Skeletal muscle tissue (tissue), 4 donors: ENCODE measurements around the gene SERTAD1. TPM values are rescaled to one million over a fixed set of nuclear protein-coding genes. Genes with fewer than 3 reads are reported as not detected.

ENCODE experiments used
- H3K27ac ChIP-seq: one replicate; pipeline ENCODE4 v1.7.0; 2013; ENCODE audit warnings: mild to moderate bottlenecking, low read depth, low read length, inconsistent platforms
- H3K27me3 ChIP-seq, 3 donors: one replicate each; pipeline ENCODE4 v1.7.0; 2013; ENCODE audit warnings: low read length in 3 of 3; ENCODE audit not compliant: control insufficient read depth in 3 of 3, insufficient read depth in 3 of 3
- H3K36me3 ChIP-seq, 3 donors: one replicate each; pipeline ENCODE4 v1.7.0; 2013; ENCODE audit warnings: low read length in 3 of 3; ENCODE audit not compliant: control insufficient read depth in 3 of 3, insufficient read depth in 3 of 3
- H3K4me1 ChIP-seq, 3 donors: one replicate each; pipeline ENCODE4 v1.7.0; 2013; ENCODE audit warnings: low read length in 3 of 3, mild to moderate bottlenecking in 3 of 3; ENCODE audit not compliant: control insufficient read depth in 3 of 3, insufficient read depth in 3 of 3
- H3K4me3 ChIP-seq, 3 donors: one replicate each; pipeline ENCODE4 v1.7.0; 2013; ENCODE audit warnings: low read length in 3 of 3
- H3K9ac ChIP-seq, 3 donors: one replicate each; pipeline ENCODE4 v1.7.0; 2013; ENCODE audit warnings: low read length in 3 of 3, mild to moderate bottlenecking in 3 of 3, moderate library complexity in 2 of 3, low read depth in 1 of 3
- H3K9me3 ChIP-seq, 3 donors: one replicate each; pipeline ENCODE4 v1.7.0; 2013; ENCODE audit warnings: low read length in 3 of 3; ENCODE audit not compliant: control insufficient read depth in 3 of 3
- total RNA-seq: library from RNA; depleted of rRNA; stranded (reverse); fragments of >200 nt; gene quantifications from one replicate; pipeline ENCODE4 v1.2.3, GENCODE V29; 2014
- donor health status: Osteomylitis.

SERTAD1 gene
- total RNA-seq, 1 donor from 2014 or later = 19.8 TPM

GRCh38 chr19:40423938-40424337 lies 1.9 kb downstream of the SERTAD1 start:
- H3K27ac ChIP-seq = no peak overlapping the region
- peaks cover 24 to 34% (median 30%) of the 10 kb centered on the region in 3 donors for H3K4me1 ChIP-seq
- H3K27me3 ChIP-seq = no peaks in the 10 kb centered on the region
- H3K36me3 ChIP-seq = peaks cover 11 to 13% (median 11%) of the 10 kb centered on the region in 3 donors
- H3K4me3 ChIP-seq = peak overlapping the region in 1 of 3 donors; percentile 88
- H3K9me3 ChIP-seq = no peaks in the 10 kb centered on the region
- H3K9ac ChIP-seq = peak overlapping the region in 1 of 3 donors; percentile 94

DNA sequence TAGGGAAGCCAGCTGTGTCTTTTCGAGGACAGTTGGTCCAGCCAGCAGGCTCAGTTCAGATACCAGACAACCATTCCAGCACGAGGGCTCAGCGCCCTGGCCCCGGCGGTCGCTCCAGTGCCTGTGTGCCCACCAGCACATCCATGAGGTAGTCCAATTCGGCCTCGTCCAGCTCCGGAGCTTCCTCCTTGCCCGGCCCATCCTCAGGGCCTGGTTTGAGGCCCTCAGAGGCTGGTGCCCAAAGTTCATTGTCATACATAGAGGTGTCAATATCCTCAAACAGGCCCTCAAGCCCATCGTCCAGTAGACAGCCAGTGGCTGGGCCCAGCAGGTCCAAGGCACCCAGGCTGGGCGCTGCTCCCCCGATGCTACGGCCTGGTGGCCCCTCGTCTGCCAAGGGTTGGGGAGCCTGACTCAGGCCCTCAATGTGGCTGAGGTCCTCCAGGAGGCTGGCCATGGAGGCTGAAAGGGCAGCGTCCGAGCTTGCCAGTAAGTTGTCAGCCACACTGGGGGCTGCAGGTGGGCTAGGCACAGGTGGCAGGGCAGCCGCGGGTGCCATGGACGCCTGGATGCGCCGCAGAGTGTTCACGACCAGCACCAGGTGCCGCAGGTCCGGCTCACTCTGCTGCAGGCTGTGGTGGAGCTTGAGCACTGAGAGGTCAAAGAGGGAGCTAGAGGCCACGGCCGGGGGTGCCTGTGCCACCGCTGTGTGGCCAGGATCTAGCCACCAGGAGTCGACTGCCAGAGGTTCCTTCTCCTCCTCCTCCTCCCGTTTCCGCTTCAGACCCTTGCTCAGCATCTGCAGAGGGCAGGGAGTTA lies 2.8 kb downstream of the SERTAD1 start:
- Histone ChIP-seq H3K4me3 (no peak overlapping the region), H3K36me3 (peaks cover 11 to 13% (median 11%) of the 10 kb centered on the region in 3 donors), H3K9me3 (no peaks in the 10 kb centered on the region), H3K27ac (peak overlapping the region; percentile 99), H3K4me1 (peaks cover 24 to 34% (median 30%) of the 10 kb centered on the region in 3 donors), H3K27me3 (no peaks in the 10 kb centered on the region), H3K9ac (peak overlapping the region; percentile 20 to 99 (median 57))

DNA sequence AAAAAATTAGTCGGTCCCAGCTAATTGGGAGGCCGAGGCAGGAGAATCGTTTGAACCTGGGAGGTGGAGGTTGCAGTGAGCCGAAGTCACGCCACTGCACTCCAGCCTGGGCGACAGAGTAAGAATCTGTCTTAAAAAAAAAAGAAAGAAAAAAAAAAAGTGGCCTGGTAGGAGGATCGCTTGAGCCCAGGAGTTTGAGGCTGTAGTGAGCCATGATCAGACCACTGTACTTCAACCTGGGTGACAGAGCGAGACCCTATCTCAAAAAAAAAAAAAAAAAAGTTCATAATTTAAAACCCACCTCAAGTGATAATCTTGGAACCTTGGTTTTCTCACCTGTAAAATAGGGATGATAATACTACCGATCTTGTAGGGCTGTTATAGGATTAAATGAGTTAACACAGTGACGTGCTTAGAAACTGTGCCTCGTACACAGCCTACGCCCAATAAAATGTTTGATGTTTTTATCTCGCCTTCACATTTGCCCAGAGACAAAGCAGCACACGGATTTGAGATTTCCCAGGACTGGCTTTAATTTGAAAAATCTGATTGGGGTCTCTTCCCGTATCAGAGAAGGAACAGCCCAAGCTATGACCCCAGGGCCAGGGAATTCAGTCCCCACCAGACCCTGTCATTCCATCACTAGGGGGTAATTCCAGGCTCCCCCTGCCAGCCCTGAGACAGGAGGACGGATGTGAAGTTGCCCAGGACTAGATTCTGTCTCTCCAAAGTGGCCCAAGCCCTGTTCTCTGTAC lies 3.6 kb downstream of the SERTAD1 start:
- Histone ChIP-seq H3K27ac (peak overlapping the region; percentile 99), H3K4me1 (peaks cover 31 to 41% (median 35%) of the 10 kb centered on the region in 3 donors), H3K9ac (peak overlapping the region; percentile 20 to 99 (median 97)), H3K27me3 (no peaks in the 10 kb centered on the region), H3K9me3 (no peaks in the 10 kb centered on the region), H3K36me3 (peaks cover 11 to 13% (median 11%) of the 10 kb centered on the region in 3 donors), H3K4me3 (no peak overlapping the region)

DNA sequence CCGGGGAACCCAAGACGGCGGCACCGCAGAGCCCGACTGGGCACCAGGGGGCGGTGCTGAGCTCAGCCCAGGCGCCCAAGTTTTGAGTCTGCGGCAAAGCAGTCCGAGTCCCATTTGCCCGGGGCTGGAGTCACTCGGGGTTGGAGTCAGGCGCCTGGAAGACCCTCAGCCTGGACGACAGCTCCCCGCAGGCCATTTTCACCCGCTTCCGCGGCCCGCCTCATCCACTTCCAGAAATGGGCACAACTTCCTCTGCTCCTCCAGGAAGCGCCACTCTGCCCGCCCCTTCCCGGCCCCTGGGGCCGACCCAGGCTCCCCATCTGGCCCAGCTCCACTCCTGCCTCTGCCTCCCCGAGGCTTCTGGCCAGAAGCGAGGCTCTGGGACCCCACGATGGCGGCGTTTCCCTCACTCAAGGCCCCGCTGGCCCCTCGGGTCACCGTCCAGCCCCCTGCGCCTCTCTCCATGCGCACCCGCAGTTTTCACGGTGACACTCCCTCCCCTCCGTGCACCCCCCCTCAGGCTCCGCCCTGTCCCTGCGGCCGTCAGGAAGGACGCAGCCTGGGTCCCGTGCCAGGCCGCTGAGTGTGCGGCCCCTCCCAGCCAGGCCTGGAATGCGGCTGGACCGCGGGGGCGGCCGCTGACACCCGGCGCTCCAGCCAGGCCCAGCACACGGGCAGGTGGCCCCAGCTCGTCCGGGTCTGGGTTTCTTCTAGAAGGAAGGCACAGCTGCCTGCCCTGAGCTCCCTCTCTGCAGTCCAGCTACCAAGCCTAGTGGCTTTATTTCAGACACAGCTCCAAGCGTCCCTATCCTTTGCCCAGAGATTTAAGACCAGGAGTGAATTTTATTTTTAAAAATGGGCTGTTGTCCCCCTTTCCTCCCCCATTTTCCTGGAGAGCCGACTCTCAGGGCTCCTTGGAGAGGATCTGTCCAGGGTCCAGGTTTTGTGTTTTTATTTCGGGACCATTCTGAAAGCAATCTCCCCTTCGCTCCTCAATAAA lies 4.7 kb downstream of the SERTAD1 start:
- peak overlapping the region; percentile 80 to 83 (median 83) for H3K4me3 ChIP-seq
- peak overlapping the region; percentile 95 to 99 (median 97) for H3K9ac ChIP-seq
- peaks cover 37 to 40% (median 37%) of the 10 kb centered on the region in 3 donors for H3K4me1 ChIP-seq
- H3K27ac ChIP-seq = peak overlapping the region; percentile 99
- no peaks in the 10 kb centered on the region for H3K27me3 ChIP-seq
- no peaks in the 10 kb centered on the region for H3K9me3 ChIP-seq
- peaks cover 11 to 13% (median 11%) of the 10 kb centered on the region in 3 donors for H3K36me3 ChIP-seq

GRCh38 chr19:40420451-40420765 lies 5.4 kb downstream of the SERTAD1 start:
- H3K27ac ChIP-seq = peak overlapping the region; percentile 99
- H3K9ac ChIP-seq = peak overlapping the region; percentile 95 to 99 (median 97)
- H3K27me3 ChIP-seq = no peaks in the 10 kb centered on the region
- peak overlapping the region in 2 of 3 donors; percentile 83 for H3K4me3 ChIP-seq
- H3K4me1 ChIP-seq = peaks cover 37 to 40% (median 37%) of the 10 kb centered on the region in 3 donors
- H3K9me3 ChIP-seq = no peaks in the 10 kb centered on the region
- peaks cover 11 to 13% (median 11%) of the 10 kb centered on the region in 3 donors for H3K36me3 ChIP-seq

DNA sequence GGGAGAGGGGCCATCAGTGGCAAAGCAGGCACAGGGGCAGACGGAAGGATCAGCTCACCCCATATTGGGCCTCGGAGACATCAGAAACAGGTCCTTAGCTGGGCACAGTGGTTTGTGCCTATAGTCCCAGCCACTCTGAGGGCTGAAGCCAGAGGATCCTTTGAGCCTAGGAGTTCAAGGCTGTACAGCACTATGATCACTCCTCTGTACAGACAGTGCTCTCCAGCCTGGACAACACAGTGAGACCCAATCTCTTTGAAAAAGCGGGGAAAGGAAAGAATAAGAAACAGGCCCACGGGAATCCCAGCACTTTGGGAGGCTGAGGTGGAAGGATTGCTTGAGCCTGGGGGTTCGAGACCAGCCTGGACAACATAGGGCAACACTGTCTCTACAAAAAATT lies 6.0 kb downstream of the SERTAD1 start:
- peaks cover 37 to 41% (median 39%) of the 10 kb centered on the region in 3 donors for H3K4me1 ChIP-seq
- H3K9ac ChIP-seq = no peak overlapping the region
- peak overlapping the region; percentile 37 for H3K27ac ChIP-seq
- H3K4me3 ChIP-seq = no peak overlapping the region
- H3K27me3 ChIP-seq = no peaks in the 10 kb centered on the region
- H3K36me3 ChIP-seq = peaks cover 11 to 13% (median 11%) of the 10 kb centered on the region in 3 donors
- H3K9me3 ChIP-seq = no peaks in the 10 kb centered on the region

DNA sequence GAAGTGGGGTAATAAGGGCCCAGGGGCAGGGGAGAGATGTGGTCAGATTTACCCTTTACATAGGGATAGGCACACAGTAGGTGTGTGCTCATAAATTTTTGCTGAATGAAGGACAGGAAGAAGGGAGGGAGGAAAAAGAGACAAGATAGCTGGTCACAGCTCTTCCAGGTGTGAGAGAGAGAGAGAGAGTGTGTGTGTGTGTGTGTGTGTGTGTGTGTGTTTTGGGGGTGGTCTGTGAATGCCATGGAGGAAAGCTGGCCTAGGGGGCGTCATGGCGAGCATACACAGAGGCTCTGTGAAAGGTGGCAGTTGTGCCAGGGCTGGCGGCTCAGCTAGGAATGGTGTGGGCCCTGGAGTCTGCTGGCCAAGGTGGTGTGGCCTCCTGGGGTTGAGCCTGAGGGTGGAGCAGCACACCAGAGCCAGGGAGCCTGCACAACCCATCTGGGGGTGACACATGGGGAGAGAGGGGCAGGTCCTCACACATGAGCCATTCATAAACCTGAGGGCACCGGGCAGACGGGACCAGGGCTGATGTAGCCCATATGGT lies 6.7 kb downstream of the SERTAD1 start:
- Histone ChIP-seq H3K4me3 (no peak overlapping the region), H3K27ac (no peak overlapping the region), H3K27me3 (no peaks in the 10 kb centered on the region), H3K4me1 (peaks cover 38 to 43% (median 39%) of the 10 kb centered on the region in 3 donors), H3K9me3 (no peaks in the 10 kb centered on the region), H3K9ac (peak overlapping the region in 1 of 3 donors; percentile 33), H3K36me3 (peaks cover 11 to 13% (median 11%) of the 10 kb centered on the region in 3 donors)

GRCh38 chr19:40418040-40418439 lies 7.8 kb downstream of the SERTAD1 start:
- peak overlapping the region; percentile 87 for H3K27ac ChIP-seq
- H3K9me3 ChIP-seq = no peaks in the 10 kb centered on the region
- H3K4me3 ChIP-seq = no peak overlapping the region
- H3K27me3 ChIP-seq = no peaks in the 10 kb centered on the region
- H3K4me1 ChIP-seq = peaks cover 37 to 45% (median 37%) of the 10 kb centered on the region in 3 donors
- peak overlapping the region; percentile 3 to 72 (median 62) for H3K9ac ChIP-seq
- peaks cover 7 to 10% (median 8%) of the 10 kb centered on the region in 3 donors for H3K36me3 ChIP-seq

GRCh38 chr19:40417643-40417981 lies 8.2 kb downstream of the SERTAD1 start:
- Histone ChIP-seq H3K4me3 (peak overlapping the region in 1 of 3 donors; percentile 14), H3K36me3 (peaks cover 3 to 6% (median 3%) of the 10 kb centered on the region in 3 donors), H3K9me3 (no peaks in the 10 kb centered on the region), H3K4me1 (peaks cover 33 to 43% (median 33%) of the 10 kb centered on the region in 3 donors), H3K27me3 (no peaks in the 10 kb centered on the region), H3K9ac (peak overlapping the region; percentile 3 to 72 (median 62)), H3K27ac (peak overlapping the region; percentile 87)
